GM23338 (cell line): Measurements from ENCODE around the gene CCDC82. TPM values are rescaled to one million over a fixed set of nuclear protein-coding genes. Genes with fewer than 3 reads are reported as not detected.

Experiments
- ATAC-seq: fragments of 200-7000 bp; cut with Tn5 transposase; 3 replicates; pipeline ENCODE4 v1.9.1; 2020
- DNase-seq: peaks from one replicate; pipeline ENCODE4 v3.0.0-alpha.2; 2015; ENCODE audit warnings: low spot score
- H2AFZ ChIP-seq: fragments of 200-600 bp; sonication (generic); 2 replicates; pipeline ENCODE4 v1.8.0; 2016; ENCODE audit warnings: antibody characterized with exemption, mild to moderate bottlenecking, moderate library complexity
- H3F3A ChIP-seq: fragments of 200-600 bp; sonication (generic); replicated peaks from 2 replicates; pipeline ENCODE4 v1.8.0; 2017; ENCODE audit warnings: antibody characterized with exemption, mixed run types, low read depth
- H3K27ac ChIP-seq: fragments of 200-600 bp; sonication (generic); 2 replicates; pipeline ENCODE4 v1.6.1; 2016; ENCODE audit warnings: low read depth
- H3K27me3 ChIP-seq: fragments of 200-600 bp; sonication (generic); 2 replicates; pipeline ENCODE4 v1.8.0; 2016; ENCODE audit warnings: mild to moderate bottlenecking, mixed run types, moderate library complexity; ENCODE audit not compliant: insufficient read depth
- H3K36me3 ChIP-seq: fragments of 200-600 bp; sonication (generic); 2 replicates; pipeline ENCODE4 v1.8.0; 2016; ENCODE audit warnings: mild to moderate bottlenecking; ENCODE audit not compliant: insufficient read depth
- H3K4me1 ChIP-seq: fragments of 200-600 bp; sonication (generic); 2 replicates; pipeline ENCODE4 v1.8.0; 2016; ENCODE audit warnings: mild to moderate bottlenecking, moderate library complexity; ENCODE audit not compliant: insufficient read depth
- H3K4me2 ChIP-seq: fragments of 200-600 bp; sonication (generic); 2 replicates; pipeline ENCODE4 v1.7.1; 2017; ENCODE audit warnings: mixed run types
- H3K4me3 ChIP-seq: fragments of 200-600 bp; sonication (generic); 2 replicates; pipeline ENCODE4 v1.6.1; 2016; ENCODE audit warnings: mixed run types
- H3K79me2 ChIP-seq: fragments of 200-600 bp; sonication (generic); replicated peaks from 2 replicates; pipeline ENCODE4 v1.8.0; 2017; ENCODE audit warnings: mild to moderate bottlenecking; ENCODE audit not compliant: insufficient read depth
- H3K9me2 ChIP-seq: fragments of 200-600 bp; sonication (generic); 2 replicates; pipeline ENCODE4 v1.8.0; 2017; ENCODE audit not compliant: insufficient read depth
- H4K20me1 ChIP-seq: fragments of 200-600 bp; sonication (generic); replicated peaks from 2 replicates; pipeline ENCODE4 v1.8.0; 2017; ENCODE audit warnings: mild to moderate bottlenecking; ENCODE audit not compliant: insufficient read depth
- H3K27ac Mint-ChIP-seq: 2 replicates; pipeline ENCODE4 v1.8.0; 2020; ENCODE audit warnings: inconsistent platforms, mild to moderate bottlenecking, moderate library complexity, mixed read lengths
- H3K27me3 Mint-ChIP-seq: 3 replicates; pipeline ENCODE4 v1.8.0; 2022; ENCODE audit warnings: low read depth, mild to moderate bottlenecking, moderate library complexity, mixed read lengths, inconsistent platforms; ENCODE audit not compliant: insufficient read depth, poor library complexity
- H3K36me3 Mint-ChIP-seq: 3 replicates; pipeline ENCODE4 v1.8.0; 2021; ENCODE audit warnings: low read depth, mild to moderate bottlenecking, inconsistent platforms, moderate library complexity, mixed read lengths
- H3K4me1 Mint-ChIP-seq: 3 replicates; pipeline ENCODE4 v1.8.0; 2020; ENCODE audit warnings: mild to moderate bottlenecking, inconsistent platforms, mixed read lengths
- H3K4me3 Mint-ChIP-seq: 3 replicates; pipeline ENCODE4 v1.8.0; 2021; ENCODE audit warnings: moderate library complexity, mild to moderate bottlenecking, inconsistent platforms, mixed read lengths
- H3K9me3 Mint-ChIP-seq: 3 replicates; pipeline ENCODE4 v1.8.0; 2020; ENCODE audit warnings: moderate library complexity, mild to moderate bottlenecking, inconsistent platforms, mixed read lengths
- CTCF ChIP-seq, 2 experiments: fragments of 200-600 bp in 1 of 2; sonication (generic) in 1 of 2; conservative IDR thresholded peaks; 2 replicates each; pipeline versions ENCODE4 v1.5.1 to v1.6.1; 2016 to 2017; ENCODE audit warnings: antibody characterized with exemption in 2 of 2, low read depth in 2 of 2, mild to moderate bottlenecking in 2 of 2, moderate library complexity in 1 of 2
- ETS1 ChIP-seq: IDR thresholded peaks from 2 replicates; pipeline ENCODE4 v1.6.1; 2016; ENCODE audit warnings: antibody characterized with exemption
- JUNB ChIP-seq: IDR thresholded peaks from one replicate; pipeline ENCODE4 v1.6.1; 2016; ENCODE audit warnings: antibody characterized with exemption; ENCODE audit not compliant: unreplicated experiment
- NANOG ChIP-seq: IDR thresholded peaks from 2 replicates; pipeline ENCODE4 v1.6.1; 2016; ENCODE audit warnings: antibody characterized with exemption, borderline replicate concordance
- POLR2AphosphoS5 ChIP-seq: IDR thresholded peaks from 2 replicates; pipeline ENCODE4 v1.6.1; 2016; ENCODE audit warnings: antibody characterized with exemption, low read depth
- REST ChIP-seq: IDR thresholded peaks from one replicate; pipeline ENCODE4 v1.6.1; 2018; ENCODE audit warnings: antibody characterized with exemption; ENCODE audit not compliant: unreplicated experiment
- STAT1 ChIP-seq: IDR thresholded peaks from one replicate; pipeline ENCODE4 v1.6.1; 2016; ENCODE audit warnings: antibody characterized with exemption; ENCODE audit not compliant: unreplicated experiment
- ZNF114 ChIP-seq: fragments of 250-450 bp; sonication (Bioruptor Pico); IDR thresholded peaks from 2 replicates; pipeline ENCODE4 v1.5.0; 2020; ENCODE audit warnings: mild to moderate bottlenecking, moderate library complexity
- ZNF331 ChIP-seq: fragments of 250-450 bp; sonication (Bioruptor Pico); IDR thresholded peaks from 2 replicates; pipeline ENCODE4 v1.5.0; 2020; ENCODE audit warnings: low read depth, mild to moderate bottlenecking, moderate library complexity
- polyA plus RNA-seq: library from polyadenylated mRNA; unstranded; fragments of >200 nt; fragmentation: Nextera tagmentation; extraction: Ambion mirVana; gene quantifications from 2 replicates; pipeline ENCODE4 v1.2.1, GENCODE V29; 2016
- total RNA-seq: library from RNA; depleted of rRNA; stranded (reverse); fragments of >200 nt; shearing (Covaris generic); gene quantifications from 2 replicates; pipeline ENCODE4 v1.2.3, GENCODE V29; 2014
- TF ChIP-seq, protein P1 (sequence below): fragments of 250-450 bp; sonication (Bioruptor Pico); IDR thresholded peaks from 2 replicates; pipeline ENCODE4 v1.5.0; 2020; ENCODE audit warnings: mild to moderate bottlenecking, moderate library complexity

Gene CCDC82
- total and polyA plus RNA-seq, 2 experiments from 2014 or later: 15.7 to 45.8 TPM

- Histone ChIP-seq H3K79me2 (peaks cover 60% of the 10 kb centered on the region), H4K20me1 (no peaks in the 10 kb centered on the region), H3K4me2 (peak overlapping the region; percentile 0; the same call in 1 of the 2 replicates), H3F3A (0 out of 2 replicates have a peak, but pooled peaks cover 5% of the 10 kb centered on the region), H3K27me3 (no peaks in the 10 kb centered on the region), H3K4me1 (peaks cover 89% of the 10 kb centered on the region), H3K27ac (no peak overlapping the region), H2AFZ (no peak overlapping the region), H3K4me3 (no peak overlapping the region), H3K9me2 (peaks cover 3% of the 10 kb centered on the region; the same call in 1 of the 2 replicates), H3K36me3 (no peaks in the 10 kb centered on the region)
- Mint-ChIP-seq H3K27ac (peak overlapping the region; percentile 38), H3K9me3 (no peaks in the 10 kb centered on the region), H3K4me3 (no peak overlapping the region), H3K27me3 (peaks cover 2% of the 10 kb centered on the region), H3K4me1 (peaks cover 79% of the 10 kb centered on the region), H3K36me3 (no peaks in the 10 kb centered on the region)
- TF ChIP-seq NANOG: no peak
- ATAC-seq (no peak), DNase-seq (no peak)
Measured at GRCh38 chr11:96335388-96335787, 54.3 kb downstream of the CCDC82 start.

DNA sequence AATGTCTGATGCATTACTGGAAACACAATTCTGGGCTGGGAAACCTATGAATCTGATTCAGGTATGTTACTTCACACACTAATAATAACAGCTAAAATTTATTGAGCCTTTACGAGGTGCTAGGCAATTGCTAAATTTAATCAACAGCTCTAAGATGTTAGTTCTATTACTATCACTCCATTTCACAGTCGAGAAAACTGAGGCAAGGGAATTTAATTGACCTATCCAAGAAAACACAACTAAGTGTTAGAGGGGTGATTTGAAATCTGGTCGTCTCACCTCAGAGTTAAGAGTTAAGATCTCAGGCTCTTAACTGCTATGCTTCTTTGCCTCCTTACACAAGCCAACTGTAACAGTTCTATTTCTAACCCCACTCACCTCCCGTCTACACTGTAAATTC lies 55.5 kb downstream of the CCDC82 start:
- H3K27me3 ChIP-seq: no peaks in the 10 kb centered on the region
- no peak overlapping the region for H2AFZ ChIP-seq
- H3K4me2 ChIP-seq: peak overlapping the region; percentile 0
- no peak overlapping the region for H3K4me3 Mint-ChIP-seq
- no peaks in the 10 kb centered on the region for H3K36me3 Mint-ChIP-seq
- no peak overlapping the region for H3K27ac ChIP-seq
- peaks cover 80% of the 10 kb centered on the region for H3K4me1 Mint-ChIP-seq
- H3K27me3 Mint-ChIP-seq: no peaks in the 10 kb centered on the region
- H3K36me3 ChIP-seq: no peaks in the 10 kb centered on the region
- H3K4me1 ChIP-seq: peaks cover 93% of the 10 kb centered on the region
- H3K4me3 ChIP-seq: no peak overlapping the region
- no peak overlapping the region for H3K27ac Mint-ChIP-seq
- no peaks in the 10 kb centered on the region for H3K9me3 Mint-ChIP-seq
- peaks cover 60% of the 10 kb centered on the region for H3K79me2 ChIP-seq
- no peaks in the 10 kb centered on the region for H4K20me1 ChIP-seq
- DNase-seq (no peak), ATAC-seq (no peak)
- 0 out of 2 replicates have a peak, but pooled peaks cover 5% of the 10 kb centered on the region for H3F3A ChIP-seq
- peaks cover 4% of the 10 kb centered on the region; the same call in 1 of the 2 replicates for H3K9me2 ChIP-seq
- TF ChIP-seq STAT1: no peak
- no peak for TF ChIP-seq JUNB
- no peak for TF ChIP-seq ZNF331 (CRISPR knock-in tag)
- no peak for TF ChIP-seq ZNF114 (CRISPR knock-in tag)
- TF ChIP-seq, protein P1, sequence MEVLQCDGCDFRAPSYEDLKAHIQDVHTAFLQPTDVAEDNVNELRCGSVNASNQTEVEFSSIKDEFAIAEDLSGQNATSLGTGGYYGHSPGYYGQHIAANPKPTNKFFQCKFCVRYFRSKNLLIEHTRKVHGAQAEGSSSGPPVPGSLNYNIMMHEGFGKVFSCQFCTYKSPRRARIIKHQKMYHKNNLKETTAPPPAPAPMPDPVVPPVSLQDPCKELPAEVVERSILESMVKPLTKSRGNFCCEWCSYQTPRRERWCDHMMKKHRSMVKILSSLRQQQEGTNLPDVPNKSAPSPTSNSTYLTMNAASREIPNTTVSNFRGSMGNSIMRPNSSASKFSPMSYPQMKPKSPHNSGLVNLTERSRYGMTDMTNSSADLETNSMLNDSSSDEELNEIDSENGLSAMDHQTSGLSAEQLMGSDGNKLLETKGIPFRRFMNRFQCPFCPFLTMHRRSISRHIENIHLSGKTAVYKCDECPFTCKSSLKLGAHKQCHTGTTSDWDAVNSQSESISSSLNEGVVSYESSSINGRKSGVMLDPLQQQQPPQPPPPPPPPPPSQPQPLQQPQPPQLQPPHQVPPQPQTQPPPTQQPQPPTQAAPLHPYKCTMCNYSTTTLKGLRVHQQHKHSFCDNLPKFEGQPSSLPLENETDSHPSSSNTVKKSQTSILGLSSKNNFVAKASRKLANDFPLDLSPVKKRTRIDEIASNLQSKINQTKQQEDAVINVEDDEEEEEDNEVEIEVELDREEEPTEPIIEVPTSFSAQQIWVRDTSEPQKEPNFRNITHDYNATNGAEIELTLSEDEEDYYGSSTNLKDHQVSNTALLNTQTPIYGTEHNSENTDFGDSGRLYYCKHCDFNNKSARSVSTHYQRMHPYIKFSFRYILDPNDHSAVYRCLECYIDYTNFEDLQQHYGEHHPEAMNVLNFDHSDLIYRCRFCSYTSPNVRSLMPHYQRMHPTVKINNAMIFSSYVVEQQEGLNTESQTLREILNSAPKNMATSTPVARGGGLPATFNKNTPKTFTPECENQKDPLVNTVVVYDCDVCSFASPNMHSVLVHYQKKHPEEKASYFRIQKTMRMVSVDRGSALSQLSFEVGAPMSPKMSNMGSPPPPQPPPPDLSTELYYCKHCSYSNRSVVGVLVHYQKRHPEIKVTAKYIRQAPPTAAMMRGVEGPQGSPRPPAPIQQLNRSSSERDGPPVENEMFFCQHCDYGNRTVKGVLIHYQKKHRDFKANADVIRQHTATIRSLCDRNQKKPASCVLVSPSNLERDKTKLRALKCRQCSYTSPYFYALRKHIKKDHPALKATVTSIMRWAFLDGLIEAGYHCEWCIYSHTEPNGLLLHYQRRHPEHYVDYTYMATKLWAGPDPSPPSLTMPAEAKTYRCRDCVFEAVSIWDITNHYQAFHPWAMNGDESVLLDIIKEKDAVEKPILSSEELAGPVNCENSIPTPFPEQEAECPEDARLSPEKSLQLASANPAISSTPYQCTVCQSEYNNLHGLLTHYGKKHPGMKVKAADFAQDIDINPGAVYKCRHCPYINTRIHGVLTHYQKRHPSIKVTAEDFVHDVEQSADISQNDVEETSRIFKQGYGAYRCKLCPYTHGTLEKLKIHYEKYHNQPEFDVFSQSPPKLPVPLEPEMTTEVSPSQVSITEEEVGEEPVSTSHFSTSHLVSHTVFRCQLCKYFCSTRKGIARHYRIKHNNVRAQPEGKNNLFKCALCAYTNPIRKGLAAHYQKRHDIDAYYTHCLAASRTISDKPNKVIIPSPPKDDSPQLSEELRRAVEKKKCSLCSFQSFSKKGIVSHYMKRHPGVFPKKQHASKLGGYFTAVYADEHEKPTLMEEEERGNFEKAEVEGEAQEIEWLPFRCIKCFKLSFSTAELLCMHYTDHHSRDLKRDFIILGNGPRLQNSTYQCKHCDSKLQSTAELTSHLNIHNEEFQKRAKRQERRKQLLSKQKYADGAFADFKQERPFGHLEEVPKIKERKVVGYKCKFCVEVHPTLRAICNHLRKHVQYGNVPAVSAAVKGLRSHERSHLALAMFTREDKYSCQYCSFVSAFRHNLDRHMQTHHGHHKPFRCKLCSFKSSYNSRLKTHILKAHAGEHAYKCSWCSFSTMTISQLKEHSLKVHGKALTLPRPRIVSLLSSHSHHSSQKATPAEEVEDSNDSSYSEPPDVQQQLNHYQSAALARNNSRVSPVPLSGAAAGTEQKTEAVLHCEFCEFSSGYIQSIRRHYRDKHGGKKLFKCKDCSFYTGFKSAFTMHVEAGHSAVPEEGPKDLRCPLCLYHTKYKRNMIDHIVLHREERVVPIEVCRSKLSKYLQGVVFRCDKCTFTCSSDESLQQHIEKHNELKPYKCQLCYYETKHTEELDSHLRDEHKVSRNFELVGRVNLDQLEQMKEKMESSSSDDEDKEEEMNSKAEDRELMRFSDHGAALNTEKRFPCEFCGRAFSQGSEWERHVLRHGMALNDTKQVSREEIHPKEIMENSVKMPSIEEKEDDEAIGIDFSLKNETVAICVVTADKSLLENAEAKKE (CRISPR knock-in tag): no peak
- TF ChIP-seq NANOG: no peak
- TF ChIP-seq ETS1: no peak
- TF ChIP-seq CTCF (conservative IDR thresholded peaks at IDR 0.05; ENCODE audit: low read depth in 2 of 2): no peak
- no peak for TF ChIP-seq REST
- TF ChIP-seq POLR2AphosphoS5: no peak
